GM08714 (cell line): ENCODE measurements around the gene GNAI3.

Source experiments
- H3K4me3 ChIP-seq: fragments of 200-500 bp; sonication (Bioruptor generic); 2 replicates; pipeline ENCODE4 v1.5.1; 2014; ENCODE audit warnings: mild to moderate bottlenecking, low read length, inconsistent platforms
- ZNF274 ChIP-seq: IDR thresholded peaks from 2 replicates; pipeline ENCODE4 v1.6.1; 2012; ENCODE audit warnings: mild to moderate bottlenecking, low read depth, low read length

Gene GNAI3

DNA sequence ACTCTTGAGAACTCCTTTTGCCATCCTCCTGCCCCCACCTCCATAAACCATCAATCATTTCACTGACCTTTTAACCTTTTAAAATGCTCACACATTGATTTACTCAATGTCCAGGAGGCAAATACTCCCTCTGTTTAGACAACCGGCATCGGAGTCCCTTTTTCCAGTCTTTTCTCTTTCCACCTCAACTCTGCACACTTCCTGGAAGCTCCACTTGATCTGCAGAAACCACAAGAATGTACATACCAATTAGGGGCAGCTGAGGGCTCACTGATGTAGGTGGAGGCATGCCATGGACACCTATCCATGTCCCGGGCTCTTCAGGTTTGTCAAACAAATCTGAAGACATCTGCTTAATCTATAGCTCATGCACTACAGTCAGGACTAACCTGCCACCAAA, 33.6 kb upstream of the GNAI3 start:
- no peak for TF ChIP-seq ZNF274
- H3K4me3 ChIP-seq = no peak overlapping the region

DNA sequence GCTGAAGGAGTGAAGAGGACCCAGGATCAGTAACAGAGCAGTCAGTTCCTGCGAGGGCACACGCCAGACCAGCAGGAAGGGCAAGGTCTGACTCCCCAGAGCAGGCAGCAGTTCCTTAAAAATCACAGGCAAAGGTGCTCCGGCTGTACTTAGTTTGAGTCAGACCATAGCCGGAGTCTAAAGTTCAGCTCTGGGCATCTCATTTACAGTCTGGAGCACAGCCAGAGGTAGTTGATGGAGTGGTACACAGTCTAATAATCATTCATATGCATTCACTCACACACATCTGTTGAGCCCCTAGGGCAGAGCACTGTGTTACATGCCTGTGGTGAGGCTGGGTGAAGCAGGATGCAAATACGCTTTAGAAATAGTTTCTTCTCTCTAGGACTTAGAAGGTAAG, 31.5 kb upstream of the GNAI3 start:
- no peak for TF ChIP-seq ZNF274

DNA sequence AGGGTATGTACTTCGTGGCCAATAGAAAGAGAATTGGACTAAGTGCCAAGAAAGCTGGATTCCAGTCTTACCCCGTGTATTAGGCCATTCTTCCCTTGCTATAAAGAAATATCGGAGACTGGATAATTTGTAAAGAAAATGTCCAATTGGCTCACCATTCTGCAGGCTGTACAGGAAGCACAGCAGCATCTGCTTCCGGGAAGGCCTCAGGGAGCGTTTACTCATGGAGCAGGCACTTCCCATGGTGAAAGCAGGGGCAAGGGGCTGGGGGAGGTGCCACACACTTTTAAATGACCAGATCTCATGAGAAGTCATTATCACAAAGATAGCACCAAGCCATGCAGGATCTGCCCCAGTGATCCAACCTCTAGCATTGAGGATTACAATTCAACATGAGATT, 31.1 kb upstream of the GNAI3 start:
- TF ChIP-seq ZNF274 = no peak

More for the DNA sequence above, 31.5 kb upstream of the GNAI3 start:
- no peak overlapping the region for H3K4me3 ChIP-seq

DNA sequence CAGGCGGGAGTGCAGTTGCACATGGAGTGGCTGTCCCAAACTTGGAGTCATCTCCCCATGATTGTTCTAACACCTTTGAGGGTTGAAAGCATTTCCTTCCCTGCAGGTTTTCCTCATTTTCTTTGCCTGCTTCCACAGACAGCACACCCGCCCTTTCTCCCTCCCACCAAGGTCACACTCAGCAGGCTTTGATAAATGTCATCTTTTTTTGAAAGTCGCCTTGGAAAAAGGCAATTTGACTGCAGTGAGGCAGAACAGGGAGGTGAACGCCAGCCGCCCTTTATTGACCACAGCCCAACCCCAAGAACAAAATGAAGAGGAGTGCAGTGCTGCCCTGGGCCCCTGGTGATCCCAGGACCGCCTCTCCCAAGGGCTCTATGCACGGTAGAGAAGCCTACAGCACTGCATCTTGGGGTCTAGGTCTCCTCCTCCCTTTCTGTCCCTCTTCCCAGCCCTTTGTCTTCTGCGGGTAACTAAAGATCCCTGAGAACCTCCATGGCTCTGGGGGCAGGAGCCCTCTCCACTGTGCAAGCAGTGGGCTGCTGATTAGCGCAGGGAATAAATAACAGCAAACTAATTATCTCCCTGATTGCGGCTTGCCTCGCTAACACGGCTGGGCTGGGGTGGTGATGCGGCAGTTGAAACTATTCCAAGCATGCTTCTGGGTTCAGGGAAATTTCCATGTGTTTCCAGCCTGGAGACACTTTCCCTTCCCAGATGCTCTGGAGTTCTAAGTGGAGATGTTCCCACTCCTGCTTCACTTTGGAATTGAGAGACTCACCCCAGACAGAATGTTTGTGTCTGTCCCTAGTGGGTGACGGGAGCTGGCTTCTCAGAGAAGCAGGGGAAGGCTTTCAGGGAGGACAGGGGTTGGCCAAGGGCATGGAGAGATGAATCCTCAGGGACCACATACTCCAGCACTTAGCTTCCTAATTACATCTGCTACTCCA, 27.1 kb upstream of the GNAI3 start:
- no peak overlapping the region for H3K4me3 ChIP-seq
- TF ChIP-seq ZNF274 = no peak

More for the DNA sequence above, 31.1 kb upstream of the GNAI3 start:
- no peak overlapping the region for H3K4me3 ChIP-seq

DNA sequence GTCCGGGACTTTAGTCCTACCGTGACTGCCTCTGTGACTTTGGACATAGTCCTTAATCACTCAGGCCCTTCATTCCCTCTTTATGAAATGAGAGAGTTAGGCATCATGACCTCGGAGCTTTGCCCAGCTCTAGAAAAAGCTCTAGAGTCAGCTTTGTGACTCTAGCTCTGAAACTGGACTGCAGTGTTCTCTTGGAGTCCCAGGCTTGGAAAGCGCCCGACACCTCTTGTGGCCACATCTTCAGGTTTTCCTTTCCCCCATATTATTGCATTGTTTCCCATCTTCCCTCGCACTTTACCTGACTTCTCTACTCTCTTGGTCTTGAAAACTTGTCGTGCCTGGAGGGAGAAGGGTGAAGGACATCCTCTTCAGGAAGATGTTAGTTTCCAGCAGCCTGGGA, 26.4 kb upstream of the GNAI3 start:
- TF ChIP-seq ZNF274 = no peak
- H3K4me3 ChIP-seq = no peak overlapping the region

DNA sequence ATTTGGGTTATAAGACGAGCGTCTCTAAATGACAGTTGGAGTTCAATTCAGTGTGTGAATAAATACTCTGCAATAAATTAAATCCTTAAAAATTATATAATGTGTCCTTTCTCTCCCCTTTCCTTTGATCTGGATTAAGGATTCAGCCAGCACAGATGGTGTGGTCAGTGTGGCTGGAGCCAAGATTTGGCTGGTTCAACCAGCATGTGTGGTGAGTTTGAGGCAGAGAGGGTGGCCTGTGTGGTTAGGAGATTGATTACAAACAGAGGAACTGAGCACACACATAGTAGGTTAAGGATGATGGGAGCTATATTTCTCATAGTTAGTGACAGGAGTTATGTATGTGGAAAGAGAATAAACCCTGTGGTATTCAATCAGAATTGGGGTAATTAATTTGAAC, 24.7 kb upstream of the GNAI3 start:
- TF ChIP-seq ZNF274 = no peak
- H3K4me3 ChIP-seq = no peak overlapping the region

DNA sequence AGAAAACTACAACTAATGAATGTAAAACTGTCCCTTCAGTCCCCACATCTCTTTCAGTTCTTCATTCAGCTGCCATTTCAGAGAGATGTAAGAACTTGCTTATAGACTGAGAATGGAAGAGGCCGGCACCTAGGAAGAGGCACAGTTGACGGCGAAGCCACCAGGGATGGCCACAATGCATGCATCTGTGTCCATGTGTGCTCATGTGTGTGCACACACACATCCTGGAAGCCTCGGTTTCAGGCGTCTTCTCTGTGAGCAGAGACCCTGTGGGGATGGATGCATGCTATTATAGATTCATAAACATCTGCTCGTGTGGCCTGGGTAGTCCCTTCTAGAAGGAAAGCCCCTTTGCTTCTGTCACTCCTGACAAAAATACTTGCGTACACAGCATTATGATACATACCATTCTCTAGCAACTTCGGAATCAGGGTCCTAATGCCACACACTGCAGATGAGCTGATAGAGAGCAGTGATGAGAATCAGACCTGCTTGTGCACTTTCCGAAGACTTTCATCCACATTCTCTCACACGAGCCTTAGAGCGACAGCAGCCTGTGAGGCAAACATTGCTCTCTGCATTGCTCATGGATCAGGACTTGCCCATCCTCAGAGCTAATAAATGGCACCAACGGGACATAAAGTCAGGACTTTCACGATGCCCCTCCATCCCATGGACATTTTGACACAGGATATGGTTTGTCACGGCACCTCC, 21.2 kb upstream of the GNAI3 start:
- H3K4me3 ChIP-seq = no peak overlapping the region
- TF ChIP-seq ZNF274 = no peak

DNA sequence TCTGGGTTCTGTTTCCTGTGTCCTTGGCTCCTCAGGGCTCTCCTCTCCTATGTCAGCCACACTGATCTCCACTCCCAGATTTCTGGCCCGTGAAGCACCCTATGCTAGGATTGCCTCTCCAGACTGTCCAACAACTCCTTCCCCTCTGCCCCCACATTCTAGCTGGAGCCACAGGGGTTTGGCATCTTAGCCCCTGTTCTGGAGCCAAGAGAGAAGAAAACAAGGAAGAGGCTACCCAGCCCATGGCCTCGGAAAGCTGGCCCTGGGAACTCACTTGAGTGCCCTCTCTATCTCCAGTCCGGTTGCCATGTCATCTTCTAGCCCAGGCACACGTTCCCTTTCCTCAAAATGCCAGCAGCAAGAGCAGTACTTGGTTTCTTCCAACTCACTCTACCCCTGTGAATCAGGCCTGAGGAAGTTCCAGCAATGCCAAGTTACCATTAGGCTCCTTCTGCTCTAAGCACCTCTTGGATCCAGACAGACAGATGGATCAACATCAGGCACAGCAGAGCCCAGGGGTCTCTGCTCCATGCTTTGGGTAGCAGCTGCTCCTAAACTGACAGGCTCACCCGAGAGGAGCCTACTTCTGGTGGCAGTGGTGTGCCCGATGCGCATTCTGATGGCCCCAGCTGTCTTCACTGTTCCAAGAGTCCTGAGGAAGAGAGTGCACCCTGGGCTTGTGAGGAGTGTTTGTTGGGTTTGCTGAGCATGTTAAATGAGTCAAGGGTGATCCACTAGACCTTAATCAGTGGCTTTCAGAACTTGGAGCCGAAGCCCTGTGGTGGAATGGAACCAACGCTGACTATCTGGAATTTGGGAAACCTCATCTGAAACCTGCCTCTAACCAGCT, 20.3 kb upstream of the GNAI3 start:
- no peak overlapping the region for H3K4me3 ChIP-seq
- no peak for TF ChIP-seq ZNF274

DNA sequence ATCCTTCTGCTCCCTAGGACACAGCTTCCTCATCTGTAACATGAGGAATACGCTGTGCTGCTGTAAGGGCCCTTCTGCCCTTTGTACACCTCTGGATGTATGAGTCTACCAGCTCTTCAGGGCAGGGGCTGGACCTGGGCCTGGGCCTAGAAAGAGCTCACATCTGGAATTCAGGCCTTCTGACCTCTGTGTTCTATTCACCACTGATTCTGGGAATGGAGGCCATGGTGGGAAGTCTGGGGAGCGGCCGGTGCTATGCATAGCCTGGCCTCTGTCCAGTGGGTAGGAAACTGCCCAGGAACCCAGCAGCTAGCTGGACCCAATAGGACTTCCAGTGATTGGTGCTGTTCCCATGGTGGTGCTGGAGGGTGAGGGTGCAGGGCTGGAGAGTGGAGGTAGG, 19.7 kb upstream of the GNAI3 start:
- TF ChIP-seq ZNF274 = no peak

DNA sequence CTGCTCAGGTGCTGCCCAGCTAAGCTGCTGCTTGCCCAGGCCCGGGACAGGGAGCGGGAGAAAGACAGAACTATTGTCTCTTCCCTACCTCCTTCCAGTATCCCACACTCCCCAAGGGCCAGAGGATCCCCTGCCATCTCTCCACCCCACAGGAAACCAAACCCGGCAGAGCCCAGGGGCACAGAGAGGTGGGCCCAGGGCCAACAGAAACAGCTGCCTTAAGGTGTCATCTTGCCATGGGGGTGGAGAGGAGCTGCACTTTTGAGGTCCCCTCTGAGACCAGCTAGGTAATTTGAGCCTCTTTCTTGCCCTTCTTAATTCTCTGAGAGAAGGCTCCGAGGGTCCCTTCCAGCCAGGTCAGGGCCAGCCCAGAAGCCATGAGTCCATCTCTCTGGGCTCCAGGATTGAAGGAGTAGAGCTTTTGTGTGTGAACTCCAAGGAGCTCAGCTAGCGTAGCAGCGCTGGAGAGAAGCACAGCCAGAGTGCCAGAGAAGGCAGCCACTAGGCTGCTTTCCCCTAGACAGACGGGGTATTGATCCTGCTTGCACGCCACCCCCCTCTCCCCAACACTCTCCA, 18.4 kb upstream of the GNAI3 start:
- no peak for TF ChIP-seq ZNF274
- no peak overlapping the region for H3K4me3 ChIP-seq

More for the DNA sequence above, 19.7 kb upstream of the GNAI3 start:
- no peak overlapping the region for H3K4me3 ChIP-seq

DNA sequence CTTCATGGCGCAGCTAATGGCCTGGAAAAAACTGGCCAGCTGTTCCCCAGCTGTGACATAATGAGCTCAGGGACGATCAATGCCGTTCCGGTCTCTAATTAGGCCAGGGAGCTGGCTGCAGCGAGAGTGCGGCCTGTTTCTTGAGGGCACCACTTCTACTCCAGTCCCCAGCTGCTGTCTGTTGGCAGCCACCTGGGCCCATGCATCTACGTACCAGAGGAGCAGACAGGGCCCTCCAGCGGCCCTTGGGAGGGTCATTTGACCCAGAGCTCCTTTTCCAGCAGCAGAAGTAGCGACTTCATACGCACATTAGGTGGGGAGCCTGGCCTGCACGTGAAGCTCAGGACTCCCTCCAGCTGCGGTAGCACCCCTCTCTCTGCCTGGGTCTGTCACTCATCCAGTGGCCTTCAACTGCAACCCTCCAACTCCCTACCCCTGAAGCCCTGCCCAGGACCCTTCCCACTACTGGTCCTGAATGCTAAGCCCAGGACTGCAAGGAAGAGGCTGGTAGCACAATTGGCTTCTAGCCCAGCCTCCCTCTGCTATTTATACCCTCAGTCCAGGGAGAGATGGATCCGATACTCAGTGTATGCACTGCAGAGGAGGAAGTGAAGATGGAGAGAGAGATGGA, 17.8 kb upstream of the GNAI3 start:
- TF ChIP-seq ZNF274 = no peak
- H3K4me3 ChIP-seq = no peak overlapping the region

DNA sequence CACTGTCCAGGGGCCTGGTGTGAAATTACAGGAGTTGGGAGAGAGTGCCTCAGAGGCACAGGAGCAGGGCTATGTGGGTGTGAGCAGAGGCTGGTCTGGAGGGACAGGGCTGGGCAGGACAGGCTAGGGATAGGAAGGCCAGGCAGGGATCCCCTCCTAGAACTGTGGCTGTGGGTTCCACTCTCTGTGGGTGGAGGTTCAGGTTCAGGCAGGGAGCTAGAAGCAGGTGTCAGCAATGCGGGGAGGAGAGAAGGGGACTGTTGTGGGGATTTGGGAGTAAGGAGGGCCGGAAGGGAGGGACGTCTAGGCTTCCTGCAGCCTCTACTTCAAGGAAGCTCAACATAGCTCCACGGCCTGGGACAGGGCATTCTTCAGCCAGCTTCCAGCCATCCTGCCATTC, 17.0 kb upstream of the GNAI3 start:
- TF ChIP-seq ZNF274 = no peak
- no peak overlapping the region for H3K4me3 ChIP-seq

DNA sequence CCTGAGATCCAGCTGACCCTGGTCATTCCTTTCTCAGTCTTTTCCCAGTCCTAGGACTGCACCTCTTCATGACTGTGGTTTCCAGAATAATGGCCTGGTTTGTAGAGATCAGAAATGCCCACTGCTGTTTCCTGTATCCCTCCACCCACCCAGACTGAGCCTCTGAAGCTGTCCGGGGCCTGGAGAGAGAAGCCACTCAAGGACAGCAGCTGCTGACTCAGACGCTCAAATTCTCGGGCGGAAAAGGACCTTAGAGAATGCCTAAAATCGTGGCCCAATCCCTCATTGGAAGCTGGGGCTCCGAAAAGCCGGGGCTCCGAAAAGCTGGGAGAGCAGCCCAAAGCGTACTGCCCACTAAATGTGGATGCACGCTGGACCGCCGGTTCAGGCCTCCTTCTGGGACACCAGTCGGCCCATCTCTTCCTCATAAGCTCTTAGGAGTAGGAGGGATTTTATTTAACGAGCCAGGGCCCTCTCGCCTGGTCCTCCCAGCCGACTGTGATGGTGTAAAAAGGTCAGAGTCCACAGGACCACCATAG, 16.5 kb upstream of the GNAI3 start:
- TF ChIP-seq ZNF274 = no peak
- H3K4me3 ChIP-seq = no peak overlapping the region
